H9 (cell line): ENCODE measurements around the gene RNF126. TPM values are rescaled to one million over a fixed set of nuclear protein-coding genes. Genes with fewer than 3 reads are reported as not detected.
"Not testable (repeated sequence)": the region's sequence is repeated elsewhere in the genome, so short reads cannot be mapped to it uniquely, and the experiment has no call there.

Experiments
- DNase-seq: peaks from one replicate; pipeline ENCODE4 v3.0.0-alpha.2; 2017
- H2AFZ ChIP-seq: one replicate; pipeline ENCODE4 v1.6.1; 2013; ENCODE audit warnings: mild to moderate bottlenecking, low read length, control low read depth, moderate library complexity
- H2AK5ac ChIP-seq: 2 replicates; pipeline ENCODE4 v1.6.1; 2013; ENCODE audit warnings: low read length, control low read depth, mixed read lengths; ENCODE audit not compliant: insufficient read length
- H2BK120ac ChIP-seq: one replicate; pipeline ENCODE4 v1.6.1; 2013; ENCODE audit warnings: low read depth, mild to moderate bottlenecking, low read length, control low read depth, inconsistent platforms; ENCODE audit not compliant: poor library complexity, severe bottlenecking
- H2BK12ac ChIP-seq: 2 replicates; pipeline ENCODE4 v1.6.1; 2013; ENCODE audit warnings: low read length, control low read depth, mixed read lengths, low read depth; ENCODE audit not compliant: insufficient read length
- H2BK15ac ChIP-seq: 2 replicates; pipeline ENCODE4 v1.6.1; 2013; ENCODE audit warnings: low read depth, low read length, control low read depth
- H2BK20ac ChIP-seq: one replicate; pipeline ENCODE4 v1.6.1; 2013; ENCODE audit warnings: low read depth, mild to moderate bottlenecking, low read length, control low read depth, inconsistent platforms; ENCODE audit not compliant: poor library complexity, severe bottlenecking
- H2BK5ac ChIP-seq: 2 replicates; pipeline ENCODE4 v1.6.1; 2013; ENCODE audit warnings: low read length, control low read depth, mixed read lengths; ENCODE audit not compliant: insufficient read length
- H3K14ac ChIP-seq: 2 replicates; pipeline ENCODE4 v1.6.1; 2013; ENCODE audit warnings: low read length, control low read depth; ENCODE audit not compliant: insufficient read depth
- H3K18ac ChIP-seq: 2 replicates; pipeline ENCODE4 v1.6.1; 2013; ENCODE audit warnings: low read depth, mild to moderate bottlenecking, mixed read lengths, low read length, control low read depth; ENCODE audit not compliant: insufficient read length
- H3K23ac ChIP-seq: 2 replicates; pipeline ENCODE4 v1.6.1; 2013; ENCODE audit warnings: low read length, control low read depth, mixed read lengths, low read depth; ENCODE audit not compliant: insufficient read length
- H3K23me2 ChIP-seq: 2 replicates; pipeline ENCODE4 v1.6.1; 2013; ENCODE audit warnings: low read depth, mild to moderate bottlenecking, mixed read lengths, low read length, control low read depth; ENCODE audit not compliant: insufficient read length, poor library complexity, severe bottlenecking
- H3K27ac ChIP-seq: 2 replicates; pipeline ENCODE4 v1.5.1; 2013; ENCODE audit warnings: low read length, control low read depth, mixed read lengths, low read depth; ENCODE audit not compliant: insufficient read length
- H3K27me3 ChIP-seq: 2 replicates; pipeline ENCODE4 v1.6.1; 2013; ENCODE audit warnings: low read length, control low read depth, inconsistent platforms; ENCODE audit not compliant: insufficient read depth
- H3K4ac ChIP-seq: 2 replicates; pipeline ENCODE4 v1.6.1; 2013; ENCODE audit warnings: low read depth, mild to moderate bottlenecking, control low read depth, inconsistent platforms, low read length, moderate library complexity
- H3K4me1 ChIP-seq: 2 replicates; pipeline ENCODE4 v1.6.1; 2013; ENCODE audit warnings: low read length, control low read depth, inconsistent platforms; ENCODE audit not compliant: insufficient read depth
- H3K4me2 ChIP-seq: 2 replicates; pipeline ENCODE4 v1.6.1; 2013; ENCODE audit warnings: low read length, control low read depth, mixed read lengths; ENCODE audit not compliant: insufficient read length, insufficient read depth
- H3K56ac ChIP-seq: 2 replicates; pipeline ENCODE4 v1.6.1; 2013; ENCODE audit warnings: low read depth, mild to moderate bottlenecking, mixed read lengths, low read length, control low read depth; ENCODE audit not compliant: insufficient read length
- H3K79me1 ChIP-seq: 2 replicates; pipeline ENCODE4 v1.6.1; 2013; ENCODE audit warnings: low read depth, mild to moderate bottlenecking, moderate library complexity, low read length, control low read depth, inconsistent platforms; ENCODE audit not compliant: insufficient read depth, poor library complexity, severe bottlenecking
- H3K79me2 ChIP-seq: 2 replicates; pipeline ENCODE4 v1.6.1; 2013; ENCODE audit warnings: low read length, control low read depth, inconsistent platforms; ENCODE audit not compliant: insufficient read depth
- H3K9ac ChIP-seq: 2 replicates; pipeline ENCODE4 v1.6.1; 2013; ENCODE audit warnings: low read length, control low read depth, mixed read lengths; ENCODE audit not compliant: insufficient read length; ENCODE audit errors: extremely low read depth
- H3K9me3 ChIP-seq: one replicate; pipeline ENCODE4 v1.6.1; 2013; ENCODE audit warnings: low read depth, low read length, inconsistent platforms; ENCODE audit not compliant: control insufficient read depth
- H3T11ph ChIP-seq: one replicate; pipeline ENCODE4 v1.6.1; 2013; ENCODE audit warnings: mild to moderate bottlenecking, low read length, control low read depth, inconsistent platforms
- H4K20me1 ChIP-seq: one replicate; pipeline ENCODE4 v1.6.1; 2013; ENCODE audit not compliant: control insufficient read depth, insufficient read length, insufficient read depth
- H4K5ac ChIP-seq: 2 replicates; pipeline ENCODE4 v1.6.1; 2013; ENCODE audit warnings: low read depth, mild to moderate bottlenecking, mixed read lengths, low read length, control low read depth; ENCODE audit not compliant: insufficient read length
- H4K8ac ChIP-seq: replicated peaks from 2 replicates; pipeline ENCODE4 v1.6.1; 2013; ENCODE audit warnings: low read length, control low read depth, mixed read lengths, low read depth; ENCODE audit not compliant: insufficient read length
- H4K91ac ChIP-seq: 2 replicates; pipeline ENCODE4 v1.6.1; 2013; ENCODE audit warnings: low read depth, mild to moderate bottlenecking, moderate library complexity, mixed read lengths, low read length, control low read depth; ENCODE audit not compliant: insufficient read length
- H3K27ac Mint-ChIP-seq, 3 experiments: 2 replicates in 2 of 3; 3 replicates in 1 of 3; pipeline ENCODE4 v1.8.0; 2020 to 2021; ENCODE audit warnings: mixed read lengths in 3 of 3, mild to moderate bottlenecking in 1 of 3, moderate library complexity in 1 of 3
- H3K27me3 Mint-ChIP-seq: 2 replicates; pipeline ENCODE4 v1.8.0; 2021; ENCODE audit warnings: low read depth, mild to moderate bottlenecking, moderate library complexity, mixed read lengths
- H3K36me3 Mint-ChIP-seq, 3 experiments: 2 replicates in 2 of 3; 3 replicates in 1 of 3; pipeline ENCODE4 v1.8.0; 2020 to 2021; ENCODE audit warnings: low read depth in 3 of 3, mixed read lengths in 3 of 3; ENCODE audit not compliant: insufficient read depth in 1 of 3
- H3K4me1 Mint-ChIP-seq, 2 experiments: 2 replicates each; pipeline ENCODE4 v1.8.0; 2020; ENCODE audit warnings: mixed read lengths in 2 of 2
- H3K4me3 Mint-ChIP-seq, 2 experiments: 2 replicates in 1 of 2; 3 replicates in 1 of 2; pipeline ENCODE4 v1.8.0; 2020 to 2021; ENCODE audit warnings: mild to moderate bottlenecking in 2 of 2, mixed read lengths in 2 of 2, moderate library complexity in 1 of 2
- H3K9me3 Mint-ChIP-seq, 2 experiments: 2 replicates in 1 of 2; 3 replicates in 1 of 2; pipeline ENCODE4 v1.8.0; 2020; ENCODE audit warnings: mild to moderate bottlenecking in 2 of 2, mixed read lengths in 2 of 2, moderate library complexity in 1 of 2
- WGBS: extraction: QIAGEN DNeasy Blood & Tissue Kit; methylation state at CpG from one replicate; pipeline ENCODE4 v1.1.7; 2013; ENCODE audit warnings: missing lambda C conversion rate, low lambda C conversion rate, mixed read lengths; ENCODE audit not compliant: insufficient read length; ENCODE audit errors: extremely low coverage; 5-methylcytosine and 5-hydroxymethylcytosine counted together
- total RNA-seq: library from RNA; stranded (reverse); gene quantifications from 2 replicates; pipeline ENCODE4 v1.2.1, GENCODE V29; 2021

RNF126 gene
- total RNA-seq, 1 experiment from 2014 or later: 81.9 TPM

DNA sequence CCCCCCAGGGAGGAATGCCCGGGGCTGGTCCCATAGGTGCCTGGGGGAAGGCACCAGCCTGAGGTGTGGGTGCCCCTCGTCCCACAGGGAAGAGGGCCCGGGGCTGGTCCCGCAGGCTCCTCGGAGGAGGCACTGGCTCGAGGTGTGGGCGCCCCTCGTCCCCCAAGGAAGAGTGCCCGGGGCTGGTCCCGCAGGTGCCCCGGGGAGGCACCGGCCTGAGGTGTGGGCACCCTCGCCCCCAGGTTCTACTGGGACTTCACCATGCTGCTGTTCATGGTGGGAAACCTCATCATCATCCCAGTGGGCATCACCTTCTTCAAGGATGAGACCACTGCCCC, 59.7 kb downstream of the RNF126 start:
- H3K4me1 ChIP-seq, H3K23ac ChIP-seq, H3K4me2 ChIP-seq, H3K27me3 ChIP-seq, H3K4me1 Mint-ChIP-seq, H3K4ac ChIP-seq, H2BK20ac ChIP-seq, H4K8ac ChIP-seq, H4K20me1 ChIP-seq, H2BK15ac ChIP-seq, H3T11ph ChIP-seq, H2BK5ac ChIP-seq, H3K18ac ChIP-seq, H3K27ac Mint-ChIP-seq, H2BK120ac ChIP-seq, H3K36me3 Mint-ChIP-seq, H3K23me2 ChIP-seq, H3K9me3 ChIP-seq, H2AK5ac ChIP-seq, H3K4me3 Mint-ChIP-seq, H4K91ac ChIP-seq, H2AFZ ChIP-seq, DNase-seq, H4K5ac ChIP-seq, H2BK12ac ChIP-seq, H3K14ac ChIP-seq, H3K79me1 ChIP-seq, H3K79me2 ChIP-seq, H3K27ac ChIP-seq, H3K9ac ChIP-seq, H3K56ac ChIP-seq: not testable (repeated sequence)
- Mint-ChIP-seq H3K27me3 (peaks cover 12% of the 10 kb centered on the region), H3K9me3 (peaks cover 29 to 37% of the 10 kb centered on the region in 2 experiments)
- WGBS: no CpG with 5 or more reads among the region's 13 CpGs
